HepG2 (cell line): ENCODE data around the gene STK10. TPM values are rescaled to one million over a fixed set of nuclear protein-coding genes. Genes with fewer than 3 reads are reported as not detected.

Source experiments
- ATAC-seq: fragments of 200-7000 bp; cut with Tn5 transposase; 3 replicates; pipeline ENCODE4 v1.9.1; 2020; ENCODE audit warnings: mild to moderate bottlenecking, moderate library complexity
- BruUV-seq: library from RNA; stranded (reverse); fragments of 400-500 nt; replicated peaks from 2 replicates; lab custom pipeline; 2021; lab: Mats Ljungman, UMichigan
- CTCF ChIA-PET: fragments of 300-600 bp; formaldehyde crosslinking; extraction: SDS; loops from one replicate; lab custom pipeline; 2021; ENCODE audit warnings: low total read pairs, inconsistent platforms, low intra/inter-chr PET ratio; lab: Yijun Ruan, JAX
- POLR2A ChIA-PET: fragments of 350-600 bp; sonication (Branson Sonifier 250); formaldehyde crosslinking; loops from one replicate; lab custom pipeline; 2020; ENCODE audit warnings: antibody characterized with exemption, inconsistent platforms; lab: Yijun Ruan, JAX
- DNase-seq: peaks from one replicate; pipeline ENCODE4 v3.0.0-alpha.2; 2015; ENCODE audit warnings: low spot score
- FAIRE-seq: peaks from 3 replicates; lab custom pipeline; 2011; peaks lifted over from hg19 to GRCh38; lab: Jason Lieb, UNC
- H2AFZ ChIP-seq: one replicate; pipeline ENCODE4 v1.6.1; 2011; ENCODE audit warnings: low read length, inconsistent platforms
- H3K27ac ChIP-seq: fragments of 300-600 bp; 3 replicates; pipeline ENCODE4 v1.8.0; 2011; ENCODE audit warnings: mixed run types, mild to moderate bottlenecking, mixed read lengths, low read length, inconsistent platforms; ENCODE audit not compliant: insufficient read depth; ENCODE audit errors: extremely low read length
- H3K27me3 ChIP-seq, 2 experiments: fragments of 200-600 bp in 1 of 2; 2 replicates in 1 of 2; 3 replicates in 1 of 2; pipeline versions ENCODE4 v1.6.0 to v1.8.0; 2011; ENCODE audit warnings: low read length in 2 of 2, mild to moderate bottlenecking in 2 of 2, moderate library complexity in 2 of 2, inconsistent platforms in 1 of 2; ENCODE audit not compliant: insufficient read depth in 2 of 2, control insufficient read depth in 1 of 2
- H3K36me3 ChIP-seq, 2 experiments: fragments of 200-600 bp in 1 of 2; replicated peaks in 1 of 2; 2 replicates in 1 of 2; 3 replicates in 1 of 2; pipeline versions ENCODE4 v1.5.1 to v1.8.0; 2011; ENCODE audit warnings: low read length in 2 of 2, inconsistent platforms in 1 of 2; ENCODE audit not compliant: insufficient read depth in 2 of 2, control insufficient read depth in 1 of 2
- H3K4me1 ChIP-seq: 2 replicates; pipeline ENCODE4 v1.5.1; 2012; ENCODE audit warnings: low read length, inconsistent platforms; ENCODE audit not compliant: insufficient read depth
- H3K4me2 ChIP-seq: 2 replicates; pipeline ENCODE4 v1.6.0; 2011; ENCODE audit warnings: low read depth, low read length, inconsistent platforms
- H3K4me3 ChIP-seq, 3 experiments: fragments of 200-600 bp in 1 of 3; sonication (generic), shearing (Covaris generic) in 1 of 3; replicated peaks in 1 of 3; 2 replicates each; pipeline ENCODE4 v1.5.1; 2011 to 2016; ENCODE audit warnings: low read length in 3 of 3, inconsistent platforms in 2 of 3, low read depth in 2 of 3, mild to moderate bottlenecking in 2 of 3, control low read depth in 1 of 3, mixed read lengths in 1 of 3; ENCODE audit not compliant: insufficient read depth in 1 of 3
- H3K79me2 ChIP-seq: one replicate; pipeline ENCODE4 v1.6.1; 2011; ENCODE audit warnings: low read length, inconsistent platforms; ENCODE audit not compliant: insufficient read depth
- H3K9ac ChIP-seq: 2 replicates; pipeline ENCODE4 v1.6.0; 2011; ENCODE audit warnings: mild to moderate bottlenecking, low read depth, low read length, inconsistent platforms; ENCODE audit not compliant: insufficient read depth
- H3K9me3 ChIP-seq: 2 replicates; pipeline ENCODE4 v1.5.1; 2012; ENCODE audit warnings: mild to moderate bottlenecking, low read length
- H4K20me1 ChIP-seq: 2 replicates; pipeline ENCODE4 v1.6.0; 2011; ENCODE audit warnings: inconsistent platforms, mild to moderate bottlenecking, low read length, moderate library complexity; ENCODE audit not compliant: insufficient read depth
- HNF4A ChIP-seq: sonication (generic); formaldehyde crosslinking; IDR thresholded peaks from 2 replicates; pipeline ENCODE4 v1.4.0; 2020; ENCODE audit warnings: missing genetic modification reagents
- HNF4G ChIP-seq, 2 experiments: sonication (generic) in 1 of 2; formaldehyde crosslinking in 1 of 2; IDR thresholded peaks; 2 replicates each; pipeline versions ENCODE4 v1.4.0 to v1.6.1; 2011 to 2020; ENCODE audit warnings: borderline replicate concordance in 2 of 2, low read depth in 2 of 2, mild to moderate bottlenecking in 2 of 2, low read length in 1 of 2, missing genetic modification reagents in 1 of 2, moderate library complexity in 1 of 2
- NR2F6 ChIP-seq, 2 experiments: IDR thresholded peaks; 2 replicates each; pipeline ENCODE4 v1.6.1; 2016; ENCODE audit warnings: antibody characterized with exemption in 1 of 2, mild to moderate bottlenecking in 1 of 2
- RARA ChIP-seq: IDR thresholded peaks from 2 replicates; pipeline ENCODE4 v1.6.1; 2016; ENCODE audit warnings: missing genetic modification reagents, missing compliant biosample characterization
- TEAD3 ChIP-seq: optimal IDR thresholded peaks from 2 replicates; pipeline ENCODE3; 2016; ENCODE audit warnings: borderline replicate concordance
- WGBS: methylation state at CpG from one replicate; pipeline ENCODE4 v1.1.6; 2017; ENCODE audit warnings: low lambda C conversion rate; 5-methylcytosine and 5-hydroxymethylcytosine counted together
- in situ Hi-C: cut with HindIII; loops from 2 replicates; pipeline ENCODE4 v1.10.0; 2017; ENCODE audit warnings: low pct_unique_long_range_greater_than_20kb; ENCODE audit not compliant: extremely low pct_ligation_motif_present
- intact Hi-C: fragments of 100-400 bp; cut with micrococcal nuclease; formaldehyde crosslinking; loops from one replicate; pipeline ENCODE4 v1.10.0; 2022; ENCODE audit not compliant: unreplicated experiment
- polyA plus RNA-seq, 8 experiments: library from polyadenylated mRNA; depleted of rRNA in 3 of 8; stranded (reverse) in 7 of 8; unstranded in 1 of 8; fragments of >200 nt; fragmentation: Illumina TruSeq in 4 of 8; extraction: Trizol in 4 of 8; gene quantifications; 2 replicates each; pipeline versions ENCODE4 v1.2.1 to v1.2.3, GENCODE V29; 2011 to 2016; ENCODE audit warnings: low read depth in 4 of 8, missing spikeins in 1 of 8, mixed read lengths in 1 of 8; ENCODE audit not compliant: insufficient read depth in 1 of 8
- total RNA-seq, 5 experiments: library from RNA; depleted of rRNA; stranded (reverse); fragments of >200 nt; fragmentation: Illumina TruSeq; extraction: Trizol; gene quantifications; 2 replicates each; pipeline ENCODE4 v1.2.3, GENCODE V29; 2016; ENCODE audit warnings: low read depth in 1 of 5
- TF ChIP-seq, protein P1 (sequence below): sonication (generic); formaldehyde crosslinking; IDR thresholded peaks from 2 replicates; pipeline ENCODE4 v1.5.1; 2020; ENCODE audit warnings: mild to moderate bottlenecking, moderate library complexity, missing genetic modification reagents

The STK10 gene
- total and polyA plus RNA-seq, 2 of the 13 experiments (the other 11 are each of a cell fraction or from before 2014, with no cell fraction given) = 7.0 to 7.2 TPM

GRCh38 chr5:172029876-172030275 lies 158.1 kb downstream of the STK10 start:
- peaks cover 10% of the 10 kb centered on the region for H3K4me1 ChIP-seq
- no peaks in the 10 kb centered on the region for H4K20me1 ChIP-seq
- POLR2A ChIA-PET = no interaction called here
- TF ChIP-seq NR2F6 (IDR thresholded peaks at IDR 0.05) = no peak
- TF ChIP-seq NR2F6 (CRISPR knock-in tag; IDR thresholded peaks at IDR 0.05) = no peak
- TF ChIP-seq, protein P1, sequence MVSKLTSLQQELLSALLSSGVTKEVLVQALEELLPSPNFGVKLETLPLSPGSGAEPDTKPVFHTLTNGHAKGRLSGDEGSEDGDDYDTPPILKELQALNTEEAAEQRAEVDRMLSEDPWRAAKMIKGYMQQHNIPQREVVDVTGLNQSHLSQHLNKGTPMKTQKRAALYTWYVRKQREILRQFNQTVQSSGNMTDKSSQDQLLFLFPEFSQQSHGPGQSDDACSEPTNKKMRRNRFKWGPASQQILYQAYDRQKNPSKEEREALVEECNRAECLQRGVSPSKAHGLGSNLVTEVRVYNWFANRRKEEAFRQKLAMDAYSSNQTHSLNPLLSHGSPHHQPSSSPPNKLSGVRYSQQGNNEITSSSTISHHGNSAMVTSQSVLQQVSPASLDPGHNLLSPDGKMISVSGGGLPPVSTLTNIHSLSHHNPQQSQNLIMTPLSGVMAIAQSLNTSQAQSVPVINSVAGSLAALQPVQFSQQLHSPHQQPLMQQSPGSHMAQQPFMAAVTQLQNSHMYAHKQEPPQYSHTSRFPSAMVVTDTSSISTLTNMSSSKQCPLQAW (CRISPR knock-in tag) = no peak
- DNase-seq = no peak
- no peak for FAIRE-seq
- no peak overlapping the region for H2AFZ ChIP-seq
- H3K27me3 ChIP-seq = no peaks in the 10 kb centered on the region
- ATAC-seq = no peak
- H3K79me2 ChIP-seq = no peaks in the 10 kb centered on the region
- no peaks in the 10 kb centered on the region for H3K36me3 ChIP-seq
- intact Hi-C loops (no loop called here), in situ Hi-C loops (no loop called here)
- peaks cover 9% of the 10 kb centered on the region for H3K9me3 ChIP-seq
- no peak overlapping the region for H3K4me3 ChIP-seq
- BruUV-seq = no TSS peak
- no peak overlapping the region for H3K9ac ChIP-seq
- H3K27ac ChIP-seq = no peak overlapping the region
- H3K4me2 ChIP-seq = no peak overlapping the region
- CTCF ChIA-PET = no interaction called here

DNA sequence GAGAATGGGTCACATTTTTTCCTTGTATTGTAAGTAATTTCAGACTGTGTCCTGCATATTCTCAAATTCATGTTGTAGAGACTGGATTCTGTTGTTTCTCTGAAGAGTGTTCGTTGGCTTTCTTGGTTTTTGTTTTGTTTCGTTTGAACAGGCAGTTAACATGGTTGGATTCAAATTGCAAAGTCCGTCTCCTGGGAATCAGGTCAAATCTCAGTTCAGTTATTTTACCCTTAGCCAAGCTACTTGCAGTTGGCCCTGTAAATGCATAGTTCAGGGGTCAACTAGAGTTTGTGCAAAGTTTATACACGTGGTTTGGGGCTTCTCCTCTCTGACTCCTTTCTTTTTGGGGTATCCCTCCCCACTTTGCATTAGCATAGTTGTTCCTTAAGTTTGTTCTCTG lies 159.9 kb downstream of the STK10 start:
- intact Hi-C loops = no loop called here
- no peaks in the 10 kb centered on the region for H3K79me2 ChIP-seq
- BruUV-seq = no TSS peak
- ATAC-seq = peak; percentile 43; the same call in 1 of the 3 replicates
- H3K9ac ChIP-seq = no peak overlapping the region
- under 1% methylated on average over 4 of the region's 4 CpGs for WGBS
- no peak overlapping the region for H2AFZ ChIP-seq
- POLR2A ChIA-PET = interaction anchor here (0.6 to 1.0 kb wide), 2 partner anchors 21 to 139 kb away, joined by 3 read pairs; no protein-coding TSS in a partner anchor
- CTCF ChIA-PET = no interaction called here
- TF ChIP-seq HNF4A (peak; percentile 26; the same call in 1 of the 2 replicates), TEAD3 (CRISPR knock-in tag) (no peak), HNF4G (IDR thresholded peaks at IDR 0.05; ENCODE audit: borderline replicate concordance, low read depth, low read length) (0 out of 2 replicates have a peak, but pooled peaks have one; percentile 10), HNF4G (CRISPR knock-in tag; IDR thresholded peaks at IDR 0.05; ENCODE audit: borderline replicate concordance, low read depth) (no peak), RARA (CRISPR knock-in tag) (peak; percentile 67; the same call in 1 of the 2 replicates)
- TF ChIP-seq, all 625 proteins: peak for 3
- Histone ChIP-seq H3K36me3 (no peaks in the 10 kb centered on the region), H4K20me1 (no peaks in the 10 kb centered on the region), H3K4me2 (peak overlapping the region; percentile 57), H3K27ac (no peak overlapping the region), H3K27me3 (no peaks in the 10 kb centered on the region), H3K4me3 (peak overlapping the region in 1 of 3 experiments; percentile 31; a peak in 2 of 6 replicates), H3K4me1 (peaks cover 10% of the 10 kb centered on the region), H3K9me3 (peaks cover 9% of the 10 kb centered on the region)
- DNase-seq (no peak), FAIRE-seq (no peak)
- in situ Hi-C loops = no loop called here
